CD4-positive, alpha-beta T cell treated with Interleukin-2 at 100 ng/mL for 4 hours (primary cell): ENCODE results near the gene STK31.
"Not testable (repeated sequence)": the region's sequence is repeated elsewhere in the genome, so short reads cannot be mapped to it uniquely, and the experiment has no call there.

Experiments
- DNase-seq: peaks from one replicate; pipeline ENCODE4 v3.0.0-alpha.2; 2020; ENCODE audit warnings: low spot score

STK31 gene

DNA sequence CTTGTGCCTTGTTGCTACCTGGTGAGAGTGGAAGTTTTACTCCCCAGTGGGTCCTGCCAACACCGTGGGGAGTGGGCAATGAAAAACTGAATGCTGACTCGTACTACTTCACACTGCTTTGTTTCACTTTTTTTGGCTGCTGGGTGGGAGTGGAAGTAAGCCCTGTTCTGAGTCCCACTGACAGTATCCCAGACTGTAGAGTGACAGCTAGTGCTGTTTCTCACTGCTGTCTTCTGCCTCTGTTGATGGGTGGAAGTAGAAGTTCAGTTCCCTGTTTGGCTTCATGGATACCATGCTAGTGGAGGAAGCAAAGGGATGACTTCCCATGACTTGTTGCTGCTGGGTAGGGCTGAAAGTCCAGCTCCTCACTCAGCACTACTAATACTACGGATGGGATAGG is 98.4 kb downstream of the STK31 start:
- no peak for DNase-seq

DNA sequence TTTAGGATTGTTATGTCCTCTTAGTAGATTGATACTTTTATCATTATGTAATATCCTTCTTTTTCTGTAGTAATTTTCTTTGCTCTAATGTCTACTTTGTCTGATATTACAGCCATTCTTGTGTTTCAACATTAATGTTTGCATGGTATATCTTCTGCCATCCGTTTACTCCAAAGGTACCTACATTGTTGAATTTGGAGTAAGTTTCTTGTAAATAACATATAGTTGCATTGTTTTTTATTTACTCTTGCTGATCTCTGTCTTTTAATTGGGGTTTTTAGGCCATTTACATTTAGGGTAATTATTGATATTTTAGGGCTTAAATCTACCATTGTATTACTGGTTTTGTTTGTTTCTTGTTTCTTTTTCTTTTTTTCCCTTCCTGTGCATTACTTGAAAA is 100.1 kb downstream of the STK31 start:
- DNase-seq = no peak

DNA sequence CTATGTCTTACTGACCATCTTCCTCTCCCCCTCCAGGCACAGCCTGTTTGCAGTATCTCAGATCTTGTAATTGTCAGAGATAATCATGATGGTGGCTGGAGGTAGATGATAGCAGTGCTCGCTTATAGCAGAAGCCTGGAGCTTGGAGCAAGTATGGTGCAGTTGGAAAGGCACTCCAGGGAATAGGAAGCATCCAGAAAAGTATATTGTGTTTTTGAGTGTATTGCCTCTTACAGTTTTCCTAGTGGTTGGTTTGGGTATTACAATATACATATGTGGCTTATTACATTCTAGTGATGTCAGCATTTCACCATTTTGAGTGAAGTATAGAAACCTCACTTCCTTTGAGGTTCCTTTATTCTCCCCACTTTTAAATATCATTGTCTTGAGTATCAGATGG is 101.5 kb downstream of the STK31 start:
- DNase-seq = no peak

DNA sequence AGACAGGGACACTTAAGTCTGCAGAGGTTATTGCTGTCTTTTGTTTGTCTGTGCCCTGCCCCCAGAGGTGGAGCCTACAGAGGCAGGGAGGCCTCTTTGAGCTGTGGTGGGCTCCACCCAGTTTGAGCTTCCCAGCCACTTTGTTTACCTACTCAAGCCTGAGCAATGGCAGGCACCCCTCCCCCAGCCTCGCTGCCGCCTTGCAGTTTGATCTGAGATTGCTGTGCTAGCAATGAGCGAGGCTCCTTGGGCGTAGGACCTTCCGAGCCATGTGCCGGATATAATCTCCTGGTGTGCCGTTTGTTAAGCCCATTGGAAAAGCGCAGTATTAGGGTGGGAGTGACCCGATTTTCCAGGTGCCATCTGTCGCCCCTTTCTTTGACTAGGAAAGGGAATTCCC is 118.1 kb downstream of the STK31 start:
- DNase-seq = not testable (repeated sequence)

DNA sequence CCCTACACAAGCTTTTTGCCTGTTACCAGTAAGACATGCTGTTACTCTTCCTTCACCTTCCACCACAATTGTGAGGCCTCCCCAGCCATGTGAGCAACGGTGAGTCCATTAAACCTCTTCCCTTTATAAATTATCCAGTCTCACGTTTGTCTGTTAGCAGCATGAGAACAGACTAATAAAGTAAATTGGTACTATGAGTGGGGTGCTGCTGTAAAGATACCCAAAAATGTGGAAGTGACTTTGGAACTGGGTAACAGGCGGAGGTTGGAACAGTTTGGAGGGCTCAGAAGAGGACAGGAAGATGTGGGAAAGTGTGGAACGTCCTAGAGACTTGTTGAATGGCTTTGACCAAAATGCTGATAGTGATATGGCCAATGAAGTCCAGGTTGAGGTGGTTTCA is 122.7 kb downstream of the STK31 start:
- not testable (repeated sequence) for DNase-seq

DNA sequence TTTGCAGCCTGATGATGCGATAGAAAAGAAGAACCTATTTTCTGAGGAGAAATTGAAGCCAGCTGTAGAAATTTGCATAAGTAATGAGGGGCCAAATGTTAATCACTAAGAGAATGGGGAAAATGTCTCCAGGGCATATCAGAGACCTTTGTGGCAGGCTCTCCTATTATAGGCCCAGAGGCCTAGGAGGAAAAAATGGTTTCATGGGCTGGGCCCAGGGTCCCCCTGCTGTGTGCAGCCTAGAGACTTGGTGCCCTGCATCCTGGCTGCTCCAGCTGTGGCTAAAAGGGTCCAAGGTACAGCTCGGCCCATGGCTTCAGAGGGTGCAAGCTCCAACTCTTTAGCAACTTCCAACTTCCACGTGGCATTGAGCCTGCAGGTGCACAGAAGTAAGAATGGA is 123.4 kb downstream of the STK31 start:
- DNase-seq = no peak

DNA sequence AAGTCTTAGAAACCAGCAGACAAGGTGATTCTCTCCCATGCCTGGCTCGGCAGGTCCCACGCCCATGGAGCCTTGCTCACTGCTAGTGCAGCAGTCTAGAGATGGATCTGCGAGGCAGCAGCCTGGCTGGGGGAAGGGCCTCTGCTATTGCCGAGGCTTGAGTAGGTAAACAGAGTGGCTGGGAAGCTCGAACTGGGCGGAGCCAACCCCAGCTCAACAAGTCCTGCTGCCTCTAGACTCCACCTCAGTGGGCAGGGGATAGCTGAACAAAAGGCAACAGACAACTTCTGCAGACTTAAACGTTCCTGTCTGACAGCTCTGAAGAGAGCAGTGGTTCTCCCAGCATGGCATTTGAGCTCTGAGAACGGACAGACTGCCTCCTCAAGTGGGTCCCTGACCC is 134.8 kb downstream of the STK31 start:
- DNase-seq = not testable (repeated sequence)

DNA sequence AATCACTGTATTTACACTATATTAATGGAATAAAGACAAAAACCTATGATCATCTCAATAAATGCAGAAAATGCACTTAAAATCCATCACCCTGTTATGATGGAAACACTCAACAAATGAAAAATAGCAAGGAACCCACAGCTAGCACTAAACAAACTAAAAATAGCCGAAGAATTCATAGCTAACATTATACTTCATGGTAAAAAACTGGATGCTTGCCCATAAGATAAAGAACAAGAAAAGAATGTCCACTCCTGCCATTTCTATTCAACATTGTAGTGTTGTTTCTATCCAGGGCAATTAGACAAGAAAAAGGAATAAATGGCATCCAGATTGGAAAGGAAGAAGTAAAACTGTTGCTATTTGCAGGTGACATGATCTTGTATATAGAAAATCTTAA is 142.1 kb downstream of the STK31 start:
- no peak for DNase-seq

DNA sequence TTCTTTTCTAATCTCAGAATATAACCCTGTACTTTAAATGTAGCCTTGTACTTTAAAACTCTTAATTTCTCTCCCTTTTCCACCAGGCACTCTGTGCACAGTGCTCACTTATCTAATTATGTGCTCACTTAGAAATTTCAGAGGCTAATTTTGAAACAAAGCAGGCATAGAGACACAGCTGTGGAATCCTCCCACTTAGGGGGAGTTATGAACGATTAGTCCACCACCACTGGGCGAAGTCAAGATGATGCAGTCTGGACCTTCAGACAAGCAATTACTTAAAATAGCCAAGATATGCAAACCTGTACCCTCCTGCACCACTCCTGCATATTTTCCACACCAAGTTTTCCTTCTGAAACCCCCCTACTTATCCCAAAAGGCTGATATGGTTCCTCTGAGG is 143.0 kb downstream of the STK31 start:
- no peak for DNase-seq

DNA sequence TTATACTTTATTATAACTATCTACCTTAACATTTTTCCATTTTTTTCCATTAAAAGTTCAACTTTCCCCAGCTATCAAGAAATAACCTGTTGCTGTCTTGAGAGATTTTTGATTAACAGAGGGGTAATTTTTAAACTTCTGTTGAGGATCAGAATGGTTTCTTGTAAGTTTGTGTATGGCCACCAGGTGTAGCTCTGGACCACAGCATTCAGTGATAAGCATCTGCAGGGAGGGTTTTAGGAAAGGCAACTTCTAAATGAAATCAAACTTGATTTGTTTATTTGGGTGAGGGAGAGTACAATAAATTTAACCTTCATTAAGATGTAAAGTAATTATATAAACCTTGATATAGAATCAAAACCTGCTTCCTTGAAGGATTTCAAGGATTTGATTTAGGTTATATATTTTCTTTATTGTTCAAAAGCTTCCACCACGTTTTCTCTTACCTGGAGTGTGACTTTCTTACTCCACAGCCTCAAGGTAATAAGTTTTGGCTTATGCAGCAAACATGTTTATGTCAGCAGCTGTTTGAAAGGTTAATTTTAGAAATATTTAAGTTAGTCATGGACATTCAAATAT is 153.3 kb downstream of the STK31 start:
- peak; percentile 9 for DNase-seq

DNA sequence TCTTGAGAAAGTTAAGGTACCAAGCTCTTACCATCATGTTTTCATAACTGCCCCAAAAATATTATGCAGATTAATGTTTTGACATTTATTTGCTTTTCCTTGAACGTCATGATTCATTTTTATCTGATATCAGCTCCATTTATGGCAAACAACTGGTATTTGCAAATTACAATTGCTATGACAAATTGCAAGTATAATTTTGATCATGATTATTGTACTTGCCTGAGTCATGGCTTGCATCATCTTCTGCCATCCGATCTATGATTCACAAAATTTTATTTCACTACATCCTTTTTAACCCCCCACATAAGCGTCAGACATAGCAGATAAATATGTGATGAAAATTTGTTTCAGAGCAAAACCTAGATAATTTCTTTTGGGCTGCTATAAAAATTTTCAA is 155.0 kb downstream of the STK31 start:
- DNase-seq = no peak

DNA sequence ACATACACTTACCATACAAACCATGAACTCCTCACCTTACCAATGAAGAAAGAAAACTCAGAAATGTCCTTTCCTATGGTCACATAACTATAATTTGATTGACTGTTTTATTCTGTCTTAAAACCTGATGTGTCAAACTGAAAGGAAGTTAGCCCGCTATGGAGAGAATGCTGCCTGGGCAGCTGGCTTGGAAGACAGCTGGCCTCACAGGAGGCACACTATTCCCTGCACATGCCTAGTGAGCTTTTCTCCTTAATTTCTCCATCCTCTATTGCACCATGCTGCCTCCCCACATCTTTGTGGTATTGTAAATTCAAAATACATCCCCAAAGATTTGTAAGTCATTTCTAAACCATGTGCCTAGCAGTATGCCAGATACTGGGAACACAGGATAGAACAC is 163.3 kb downstream of the STK31 start:
- DNase-seq = no peak

DNA sequence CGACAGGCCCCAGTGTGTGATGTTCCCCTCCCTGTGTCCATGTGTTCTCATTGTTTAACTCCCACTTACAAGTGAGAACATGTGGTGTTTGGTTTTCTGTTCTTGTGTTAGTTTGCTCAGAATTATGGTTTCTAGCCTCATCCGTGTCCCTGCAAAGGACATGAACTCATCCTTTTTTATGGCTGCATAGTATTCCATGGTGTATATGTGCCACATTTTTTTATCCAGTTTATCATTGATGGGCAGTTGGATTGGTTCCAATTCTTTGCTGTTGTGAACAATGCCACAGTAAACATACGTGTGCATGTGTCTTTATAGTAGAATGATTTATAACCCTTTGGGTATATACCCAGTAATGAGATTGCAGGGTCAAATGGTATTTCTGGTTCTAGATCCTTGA is 166.5 kb downstream of the STK31 start:
- DNase-seq = not testable (repeated sequence)
